ENCODE data around the gene IL1R2. TPM values are rescaled to one million over a fixed set of nuclear protein-coding genes. Genes with fewer than 3 reads are reported as not detected.

Gene IL1R2
- total and polyA plus RNA-seq, 2 of the 13 experiments (the other 11 are each of a cell fraction or from before 2014, with no cell fraction given) = 3.6 to 7.3 TPM

DNA sequence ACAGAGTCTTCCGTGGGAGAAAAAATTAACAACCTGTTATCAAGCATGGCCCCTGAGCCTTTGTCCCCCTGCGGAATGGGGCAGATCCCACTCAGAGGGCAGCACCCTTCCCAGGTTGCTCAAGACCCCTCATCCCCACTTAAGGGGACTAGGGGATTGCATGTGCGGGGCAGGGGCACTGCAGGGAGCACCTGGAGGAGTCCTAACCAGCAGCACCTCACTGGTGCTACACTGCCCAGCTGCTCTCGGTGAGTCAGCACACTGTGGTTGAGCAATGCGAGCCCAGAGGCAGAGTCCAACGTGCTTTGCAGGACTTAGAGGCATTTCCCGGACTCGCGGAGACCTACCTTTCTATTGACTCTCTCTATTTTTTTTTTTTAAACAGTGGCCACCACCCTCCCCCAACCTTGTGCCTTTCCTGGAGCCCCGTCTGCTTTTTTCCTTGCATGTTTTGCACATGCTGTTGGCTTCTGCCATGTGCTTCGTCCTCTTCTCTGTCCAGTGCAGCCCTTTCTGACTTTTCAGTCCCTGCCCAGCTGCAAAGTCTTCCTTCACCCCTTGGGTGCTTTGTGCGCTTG is 74.0 kb downstream of the IL1R2 start (continued):
- TF ChIP-seq GABPA (IDR thresholded peaks at IDR 0.05; ENCODE audit: low read depth, low read length) (no peak), GABPA (CRISPR knock-in tag; IDR thresholded peaks at IDR 0.05; ENCODE audit: low read depth) (0 out of 2 replicates have a peak, but pooled peaks have one; percentile 14), ZNF781 (CRISPR knock-in tag; IDR thresholded peaks at IDR 0.05; ENCODE audit: borderline replicate concordance, not compliant biosample characterization) (no peak), BRCA1 (CRISPR knock-in tag; IDR thresholded peaks at IDR 0.05) (no peak), IKZF1 (IDR thresholded peaks at IDR 0.05) (no peak), CBX2 (IDR thresholded peaks at IDR 0.05; ENCODE audit: low read depth, low read length) (no peak), CBX2 (CRISPR knock-in tag; IDR thresholded peaks at IDR 0.05; ENCODE audit: low read depth) (no peak), MIXL1 (CRISPR knock-in tag; IDR thresholded peaks at IDR 0.05) (no peak), ARNTL (CRISPR knock-in tag; IDR thresholded peaks at IDR 0.05) (0 out of 2 replicates have a peak, but pooled peaks have one; percentile 35), ZNF839 (CRISPR knock-in tag; IDR thresholded peaks at IDR 0.05; ENCODE audit: borderline replicate concordance) (no peak), ZNF224 (CRISPR knock-in tag; IDR thresholded peaks at IDR 0.05) (no peak), ZNF30 (CRISPR knock-in tag; IDR thresholded peaks at IDR 0.05) (no peak), ZNF891 (CRISPR knock-in tag; IDR thresholded peaks at IDR 0.05) (peak; percentile 26; the same call in 1 of the 2 replicates), RFX5 (IDR thresholded peaks at IDR 0.05; ENCODE audit: low read depth, low read length) (no peak), ZNF382 (CRISPR knock-in tag; IDR thresholded peaks at IDR 0.05; ENCODE audit: borderline replicate concordance) (no peak)
- TF ChIP-seq, protein P1, sequence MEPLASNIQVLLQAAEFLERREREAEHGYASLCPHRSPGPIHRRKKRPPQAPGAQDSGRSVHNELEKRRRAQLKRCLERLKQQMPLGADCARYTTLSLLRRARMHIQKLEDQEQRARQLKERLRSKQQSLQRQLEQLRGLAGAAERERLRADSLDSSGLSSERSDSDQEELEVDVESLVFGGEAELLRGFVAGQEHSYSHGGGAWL (CRISPR knock-in tag; IDR thresholded peaks at IDR 0.05) = peak; percentile 64; the same call in 1 of the 2 replicates
- TF ChIP-seq, protein P2, sequence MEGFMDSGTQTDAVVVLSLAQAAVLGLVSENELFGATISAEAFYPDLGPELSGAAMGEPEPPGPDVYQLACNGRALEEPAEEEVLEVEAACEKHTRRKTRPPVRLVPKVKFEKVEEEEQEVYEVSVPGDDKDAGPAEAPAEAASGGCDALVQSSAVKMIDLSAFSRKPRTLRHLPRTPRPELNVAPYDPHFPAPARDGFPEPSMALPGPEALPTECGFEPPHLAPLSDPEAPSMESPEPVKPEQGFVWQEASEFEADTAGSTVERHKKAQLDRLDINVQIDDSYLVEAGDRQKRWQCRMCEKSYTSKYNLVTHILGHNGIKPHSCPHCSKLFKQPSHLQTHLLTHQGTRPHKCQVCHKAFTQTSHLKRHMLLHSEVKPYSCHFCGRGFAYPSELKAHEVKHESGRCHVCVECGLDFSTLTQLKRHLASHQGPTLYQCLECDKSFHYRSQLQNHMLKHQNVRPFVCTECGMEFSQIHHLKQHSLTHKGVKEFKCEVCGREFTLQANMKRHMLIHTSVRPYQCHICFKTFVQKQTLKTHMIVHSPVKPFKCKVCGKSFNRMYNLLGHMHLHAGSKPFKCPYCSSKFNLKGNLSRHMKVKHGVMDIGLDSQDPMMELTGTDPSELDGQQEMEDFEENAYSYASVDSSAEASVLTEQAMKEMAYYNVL (CRISPR knock-in tag; IDR thresholded peaks at IDR 0.05; ENCODE audit: borderline replicate concordance) = 0 out of 2 replicates have a peak, but pooled peaks have one; percentile 22
- TF ChIP-seq, protein P3, sequence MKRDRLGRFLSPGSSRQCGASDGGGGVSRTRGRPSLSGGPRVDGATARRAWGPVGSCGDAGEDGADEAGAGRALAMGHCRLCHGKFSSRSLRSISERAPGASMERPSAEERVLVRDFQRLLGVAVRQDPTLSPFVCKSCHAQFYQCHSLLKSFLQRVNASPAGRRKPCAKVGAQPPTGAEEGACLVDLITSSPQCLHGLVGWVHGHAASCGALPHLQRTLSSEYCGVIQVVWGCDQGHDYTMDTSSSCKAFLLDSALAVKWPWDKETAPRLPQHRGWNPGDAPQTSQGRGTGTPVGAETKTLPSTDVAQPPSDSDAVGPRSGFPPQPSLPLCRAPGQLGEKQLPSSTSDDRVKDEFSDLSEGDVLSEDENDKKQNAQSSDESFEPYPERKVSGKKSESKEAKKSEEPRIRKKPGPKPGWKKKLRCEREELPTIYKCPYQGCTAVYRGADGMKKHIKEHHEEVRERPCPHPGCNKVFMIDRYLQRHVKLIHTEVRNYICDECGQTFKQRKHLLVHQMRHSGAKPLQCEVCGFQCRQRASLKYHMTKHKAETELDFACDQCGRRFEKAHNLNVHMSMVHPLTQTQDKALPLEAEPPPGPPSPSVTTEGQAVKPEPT (CRISPR knock-in tag; IDR thresholded peaks at IDR 0.05; ENCODE audit: low read depth) = no peak
- TF ChIP-seq, protein P4, sequence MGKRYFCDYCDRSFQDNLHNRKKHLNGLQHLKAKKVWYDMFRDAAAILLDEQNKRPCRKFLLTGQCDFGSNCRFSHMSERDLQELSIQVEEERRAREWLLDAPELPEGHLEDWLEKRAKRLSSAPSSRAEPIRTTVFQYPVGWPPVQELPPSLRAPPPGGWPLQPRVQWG (CRISPR knock-in tag; IDR thresholded peaks at IDR 0.05; ENCODE audit: borderline replicate concordance, low read depth) = no peak
- TF ChIP-seq, protein P5, sequence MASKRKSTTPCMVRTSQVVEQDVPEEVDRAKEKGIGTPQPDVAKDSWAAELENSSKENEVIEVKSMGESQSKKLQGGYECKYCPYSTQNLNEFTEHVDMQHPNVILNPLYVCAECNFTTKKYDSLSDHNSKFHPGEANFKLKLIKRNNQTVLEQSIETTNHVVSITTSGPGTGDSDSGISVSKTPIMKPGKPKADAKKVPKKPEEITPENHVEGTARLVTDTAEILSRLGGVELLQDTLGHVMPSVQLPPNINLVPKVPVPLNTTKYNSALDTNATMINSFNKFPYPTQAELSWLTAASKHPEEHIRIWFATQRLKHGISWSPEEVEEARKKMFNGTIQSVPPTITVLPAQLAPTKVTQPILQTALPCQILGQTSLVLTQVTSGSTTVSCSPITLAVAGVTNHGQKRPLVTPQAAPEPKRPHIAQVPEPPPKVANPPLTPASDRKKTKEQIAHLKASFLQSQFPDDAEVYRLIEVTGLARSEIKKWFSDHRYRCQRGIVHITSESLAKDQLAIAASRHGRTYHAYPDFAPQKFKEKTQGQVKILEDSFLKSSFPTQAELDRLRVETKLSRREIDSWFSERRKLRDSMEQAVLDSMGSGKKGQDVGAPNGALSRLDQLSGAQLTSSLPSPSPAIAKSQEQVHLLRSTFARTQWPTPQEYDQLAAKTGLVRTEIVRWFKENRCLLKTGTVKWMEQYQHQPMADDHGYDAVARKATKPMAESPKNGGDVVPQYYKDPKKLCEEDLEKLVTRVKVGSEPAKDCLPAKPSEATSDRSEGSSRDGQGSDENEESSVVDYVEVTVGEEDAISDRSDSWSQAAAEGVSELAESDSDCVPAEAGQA (IDR thresholded peaks at IDR 0.05; ENCODE audit: low read depth) = peak; percentile 73
- TF ChIP-seq, protein P5 (CRISPR knock-in tag; IDR thresholded peaks at IDR 0.05; ENCODE audit: borderline replicate concordance) = no peak
